Measurements from ENCODE around the gene CTSC. TPM values are rescaled to one million over a fixed set of nuclear protein-coding genes. Genes with fewer than 3 reads are reported as not detected.
"Not testable (repeated sequence)": the region's sequence is repeated elsewhere in the genome, so short reads cannot be mapped to it uniquely, and the experiment has no call there.

CTSC gene
- total RNA-seq, 1 experiment from 2014 or later, result 38.8 TPM

- DNase-seq (ENCODE audit: low spot score), result no peak
Measured at GRCh38 chr11:88353386-88353785, 15.8 kb upstream of the CTSC start.

GRCh38 chr11:88352139-88352538, 14.6 kb upstream of the CTSC start:
- DNase-seq (ENCODE audit: low spot score), result peak; percentile 2

- DNase-seq (ENCODE audit: low spot score), result no peak
Measured at GRCh38 chr11:88348870-88349269, 11.3 kb upstream of the CTSC start.

GRCh38 chr11:88345949-88346348, 8.4 kb upstream of the CTSC start:
- no peak for DNase-seq (ENCODE audit: low spot score)

GRCh38 chr11:88345408-88345807, 7.9 kb upstream of the CTSC start:
- no peak for DNase-seq (ENCODE audit: low spot score)

GRCh38 chr11:88344869-88345268, 7.3 kb upstream of the CTSC start:
- no peak for DNase-seq (ENCODE audit: low spot score)

GRCh38 chr11:88341522-88342251, 4.2 kb upstream of the CTSC start:
- DNase-seq (ENCODE audit: low spot score), result no peak

GRCh38 chr11:88340366-88340935, 2.9 kb upstream of the CTSC start:
- DNase-seq (ENCODE audit: low spot score), result no peak

GRCh38 chr11:88337987-88338668, 592 bp upstream of the CTSC start:
- peak; percentile 27 for DNase-seq (ENCODE audit: low spot score)

GRCh38 chr11:88335284-88335683, 2.3 kb downstream of the CTSC start:
- DNase-seq (ENCODE audit: low spot score), result no peak

GRCh38 chr11:88333862-88334261, 3.7 kb downstream of the CTSC start:
- DNase-seq (ENCODE audit: low spot score), result no peak

GRCh38 chr11:88332851-88333250, 4.7 kb downstream of the CTSC start:
- DNase-seq (ENCODE audit: low spot score), result no peak

- DNase-seq (ENCODE audit: low spot score), result no peak
Measured at GRCh38 chr11:88330826-88331428, 6.6 kb downstream of the CTSC start.

- no peak for DNase-seq (ENCODE audit: low spot score)
Measured at GRCh38 chr11:88329563-88330250, 7.8 kb downstream of the CTSC start.

- no peak for DNase-seq (ENCODE audit: low spot score)
Measured at GRCh38 chr11:88327462-88328143, 9.9 kb downstream of the CTSC start.

- DNase-seq (ENCODE audit: low spot score), result no peak
Measured at GRCh38 chr11:88327061-88327460, 10.5 kb downstream of the CTSC start.

- DNase-seq (ENCODE audit: low spot score), result no peak
Measured at GRCh38 chr11:88326099-88326498, 11.4 kb downstream of the CTSC start.

- DNase-seq (ENCODE audit: low spot score), result no peak
Measured at GRCh38 chr11:88324562-88325345, 12.8 kb downstream of the CTSC start.

- DNase-seq (ENCODE audit: low spot score), result not testable (repeated sequence)
Measured at GRCh38 chr11:88322881-88323280, 14.7 kb downstream of the CTSC start.

GRCh38 chr11:88321412-88321811, 16.1 kb downstream of the CTSC start:
- not testable (repeated sequence) for DNase-seq (ENCODE audit: low spot score)

GRCh38 chr11:88320149-88320559, 17.4 kb downstream of the CTSC start:
- DNase-seq (ENCODE audit: low spot score), result peak; percentile 18
